Fibroblast of lung (primary cell): Measurements from ENCODE around the gene NTRK3. TPM values are rescaled to one million over a fixed set of nuclear protein-coding genes. Genes with fewer than 3 reads are reported as not detected.

Experiments
- DNase-seq, 2 donors: peaks; one replicate each; pipeline versions ENCODE4 v3.0.0 to v3.0.0-alpha.2; 2010; ENCODE audit warnings: low read depth in 2 of 2
- H2AFZ ChIP-seq: 2 replicates; pipeline ENCODE4 v1.5.1; 2012; ENCODE audit warnings: low read length, control low read depth, inconsistent platforms
- H3K27ac ChIP-seq: 2 replicates; pipeline ENCODE4 v1.5.1; 2011; ENCODE audit warnings: low read length, control low read depth; ENCODE audit not compliant: insufficient read depth
- H3K27me3 ChIP-seq: 2 replicates; pipeline ENCODE4 v1.5.1; 2011; ENCODE audit warnings: mild to moderate bottlenecking, low read length; ENCODE audit not compliant: control insufficient read depth, insufficient read depth
- H3K36me3 ChIP-seq: 2 replicates; pipeline ENCODE4 v1.5.1; 2011; ENCODE audit warnings: low read length; ENCODE audit not compliant: control insufficient read depth, insufficient read depth
- H3K4me1 ChIP-seq: 2 replicates; pipeline ENCODE4 v1.5.1; 2011; ENCODE audit warnings: low read length; ENCODE audit not compliant: control insufficient read depth, insufficient read depth; ENCODE audit errors: extremely low read depth
- H3K4me2 ChIP-seq: 2 replicates; pipeline ENCODE4 v1.5.1; 2011; ENCODE audit warnings: low read length, control low read depth; ENCODE audit not compliant: insufficient read depth; ENCODE audit errors: extremely low read depth
- H3K4me3 ChIP-seq, 4 experiments: fragments of 200-600 bp in 1 of 4; sonication (generic) in 1 of 4; replicated peaks in 1 of 4; 2 replicates each; pipeline ENCODE4 v1.5.1; 2011 to 2016; ENCODE audit warnings: low read length in 4 of 4, low read depth in 3 of 4, mild to moderate bottlenecking in 3 of 4, control low read depth in 2 of 4, inconsistent platforms in 1 of 4, mixed read lengths in 1 of 4; ENCODE audit not compliant: insufficient read depth in 1 of 4; ENCODE audit errors: control extremely low read depth in 1 of 4
- H3K79me2 ChIP-seq: 2 replicates; pipeline ENCODE4 v1.5.1; 2012; ENCODE audit warnings: mild to moderate bottlenecking, low read length, inconsistent platforms; ENCODE audit not compliant: control insufficient read depth, insufficient read depth
- H3K9ac ChIP-seq: 2 replicates; pipeline ENCODE4 v1.5.1; 2011; ENCODE audit warnings: mild to moderate bottlenecking, low read length, control low read depth; ENCODE audit not compliant: insufficient read depth
- H3K9me3 ChIP-seq: 2 replicates; pipeline ENCODE4 v1.5.1; 2012; ENCODE audit warnings: low read depth, low read length; ENCODE audit not compliant: control insufficient read depth, insufficient read depth
- H4K20me1 ChIP-seq: 2 replicates; pipeline ENCODE4 v1.5.1; 2011; ENCODE audit warnings: low read length; ENCODE audit not compliant: control insufficient read depth, insufficient read depth; ENCODE audit errors: extremely low read depth
- EZH2 ChIP-seq: IDR thresholded peaks from 2 replicates; pipeline ENCODE4 v1.5.1; 2012; ENCODE audit warnings: low read length, control low read depth, mild to moderate bottlenecking; ENCODE audit errors: missing control alignments
- polyA plus RNA-seq, 2 donors: library from polyadenylated mRNA; depleted of rRNA in 1 of 2; stranded (reverse) in 1 of 2; unstranded in 1 of 2; fragments of >200 nt; gene quantifications; 2 replicates each; pipeline ENCODE4 v1.2.1, GENCODE V29; 2011 to 2012; ENCODE audit warnings: missing spikeins in 1 of 2
- total RNA-seq: library from RNA; depleted of rRNA; stranded (reverse); fragments of >200 nt; gene quantifications from 2 replicates; pipeline ENCODE4 v1.2.1, GENCODE V29; 2014
- TF ChIP-seq, protein P1 (sequence below), 2 donors: IDR thresholded peaks in 1 of 2; conservative IDR thresholded peaks in 1 of 2; 1 replicate in 1 of 2; 2 replicates in 1 of 2; pipeline ENCODE4 v1.5.1; 2011 to 2012; ENCODE audit warnings: low read length in 2 of 2, control low read depth in 1 of 2, inconsistent platforms in 1 of 2, low read depth in 1 of 2, mild to moderate bottlenecking in 1 of 2

The NTRK3 gene
- total and polyA plus RNA-seq, 2 donors (not counting 1 experiment from before 2014, with no cell fraction given): 0.06 TPM; not detected in 1

DNA sequence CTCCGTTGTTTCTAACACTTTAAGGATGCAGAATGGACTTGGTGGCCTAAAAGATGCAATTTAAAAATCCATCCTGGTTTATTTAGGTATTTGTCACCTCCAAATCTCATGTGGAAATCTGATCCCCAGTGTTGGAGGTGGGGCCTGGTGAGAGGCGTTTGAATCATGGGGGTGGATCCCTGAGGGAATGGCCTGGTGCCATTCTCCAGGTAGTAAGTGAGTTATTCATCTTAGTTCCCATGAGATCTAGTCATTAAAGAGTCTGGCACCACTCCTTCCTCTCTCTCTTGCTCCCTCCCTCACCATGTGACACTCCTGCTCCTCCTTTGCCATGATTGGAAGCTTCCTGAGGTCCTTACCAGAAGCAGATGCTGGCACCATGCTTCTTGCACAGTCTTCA, 339.1 kb downstream of the NTRK3 start:
- H4K20me1 ChIP-seq: no peaks in the 10 kb centered on the region
- H3K36me3 ChIP-seq: no peaks in the 10 kb centered on the region
- DNase-seq: no peak
- H3K27ac ChIP-seq: no peak overlapping the region
- no peak overlapping the region for H2AFZ ChIP-seq
- no peaks in the 10 kb centered on the region for H3K4me1 ChIP-seq
- H3K9ac ChIP-seq: no peak overlapping the region
- H3K4me3 ChIP-seq: no peak overlapping the region
- no peaks in the 10 kb centered on the region for H3K27me3 ChIP-seq
- TF ChIP-seq EZH2: no peak
- TF ChIP-seq, protein P1, sequence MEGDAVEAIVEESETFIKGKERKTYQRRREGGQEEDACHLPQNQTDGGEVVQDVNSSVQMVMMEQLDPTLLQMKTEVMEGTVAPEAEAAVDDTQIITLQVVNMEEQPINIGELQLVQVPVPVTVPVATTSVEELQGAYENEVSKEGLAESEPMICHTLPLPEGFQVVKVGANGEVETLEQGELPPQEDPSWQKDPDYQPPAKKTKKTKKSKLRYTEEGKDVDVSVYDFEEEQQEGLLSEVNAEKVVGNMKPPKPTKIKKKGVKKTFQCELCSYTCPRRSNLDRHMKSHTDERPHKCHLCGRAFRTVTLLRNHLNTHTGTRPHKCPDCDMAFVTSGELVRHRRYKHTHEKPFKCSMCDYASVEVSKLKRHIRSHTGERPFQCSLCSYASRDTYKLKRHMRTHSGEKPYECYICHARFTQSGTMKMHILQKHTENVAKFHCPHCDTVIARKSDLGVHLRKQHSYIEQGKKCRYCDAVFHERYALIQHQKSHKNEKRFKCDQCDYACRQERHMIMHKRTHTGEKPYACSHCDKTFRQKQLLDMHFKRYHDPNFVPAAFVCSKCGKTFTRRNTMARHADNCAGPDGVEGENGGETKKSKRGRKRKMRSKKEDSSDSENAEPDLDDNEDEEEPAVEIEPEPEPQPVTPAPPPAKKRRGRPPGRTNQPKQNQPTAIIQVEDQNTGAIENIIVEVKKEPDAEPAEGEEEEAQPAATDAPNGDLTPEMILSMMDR (conservative IDR thresholded peaks at IDR 0.05 in 1 of 2, IDR thresholded peaks at IDR 0.05 in 1 of 2; ENCODE audit: low read depth in 1 of 2, low read length in 2 of 2): no peak
- H3K9me3 ChIP-seq: no peaks in the 10 kb centered on the region
- no peak overlapping the region for H3K4me2 ChIP-seq
- no peaks in the 10 kb centered on the region for H3K79me2 ChIP-seq

DNA sequence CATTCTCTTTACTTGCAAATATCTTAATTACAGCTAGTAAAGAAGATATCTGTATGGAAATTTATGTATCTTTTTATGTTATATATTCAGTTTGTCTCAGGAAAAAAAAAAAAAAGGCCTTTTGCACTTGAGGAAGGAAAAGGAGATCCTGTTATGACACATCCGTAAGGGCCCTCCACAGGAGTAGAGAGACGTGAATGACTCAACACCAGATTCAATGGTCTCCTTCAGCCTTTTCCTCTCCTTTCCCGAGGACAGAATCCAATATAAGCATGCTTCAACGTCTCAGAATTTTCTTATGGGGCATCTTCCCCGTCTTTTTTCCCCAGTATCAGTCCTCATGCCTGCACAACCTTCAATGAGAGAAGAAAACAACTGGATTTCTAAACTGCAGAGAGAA, 340.3 kb downstream of the NTRK3 start:
- no peaks in the 10 kb centered on the region for H3K27me3 ChIP-seq

DNA sequence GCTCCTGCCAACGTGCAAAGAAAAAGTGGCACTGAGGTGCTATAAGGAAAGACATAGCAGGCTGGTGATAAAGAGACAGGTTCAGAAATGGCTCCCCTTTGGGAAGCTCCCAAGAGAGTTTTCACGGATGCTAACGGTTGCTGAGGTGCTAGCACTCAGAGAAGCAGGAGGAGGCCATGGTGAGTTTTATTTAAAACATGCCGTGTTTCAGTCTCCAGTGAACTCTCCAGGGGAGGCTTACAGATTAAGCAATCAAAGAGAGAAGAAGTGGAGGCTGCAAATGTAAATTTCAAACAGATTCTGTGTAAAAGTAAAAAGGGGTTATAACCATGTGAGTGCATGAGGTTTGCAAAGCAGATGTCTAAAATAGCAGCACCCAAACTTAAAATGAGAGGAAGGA, 346.2 kb downstream of the NTRK3 start:
- Histone ChIP-seq H3K9ac (no peak overlapping the region), H4K20me1 (no peaks in the 10 kb centered on the region), H3K79me2 (no peaks in the 10 kb centered on the region), H3K9me3 (no peaks in the 10 kb centered on the region), H3K4me1 (no peaks in the 10 kb centered on the region), H3K4me3 (no peak overlapping the region), H3K27ac (no peak overlapping the region), H3K27me3 (no peaks in the 10 kb centered on the region), H2AFZ (no peak overlapping the region), H3K36me3 (no peaks in the 10 kb centered on the region), H3K4me2 (no peak overlapping the region)
- no peak for DNase-seq
- TF ChIP-seq, protein P1 (conservative IDR thresholded peaks at IDR 0.05 in 1 of 2, IDR thresholded peaks at IDR 0.05 in 1 of 2; ENCODE audit: low read depth in 1 of 2, low read length in 2 of 2): no peak
- no peak for TF ChIP-seq EZH2

More for the DNA sequence above, 340.3 kb downstream of the NTRK3 start:
- Histone ChIP-seq H3K9me3 (no peaks in the 10 kb centered on the region), H3K4me3 (no peak overlapping the region), H4K20me1 (no peaks in the 10 kb centered on the region), H3K4me1 (no peaks in the 10 kb centered on the region), H3K27ac (no peak overlapping the region), H3K4me2 (no peak overlapping the region), H2AFZ (no peak overlapping the region), H3K79me2 (no peaks in the 10 kb centered on the region), H3K36me3 (no peaks in the 10 kb centered on the region), H3K9ac (no peak overlapping the region)
- peak in 1 of 2 donors; percentile 65 for DNase-seq
- no peak for TF ChIP-seq EZH2
- TF ChIP-seq, protein P1 (conservative IDR thresholded peaks at IDR 0.05 in 1 of 2, IDR thresholded peaks at IDR 0.05 in 1 of 2; ENCODE audit: low read depth in 1 of 2, low read length in 2 of 2): no peak
